GM12878 (cell line): ENCODE data around the gene MAP2K1.

Source experiments
- BACH1 ChIP-seq: fragments of 450-650 bp; IDR thresholded peaks from 2 replicates; pipeline ENCODE4 v1.6.1; 2017; ENCODE audit warnings: mild to moderate bottlenecking, borderline replicate concordance
- CTCF ChIP-seq, 3 experiments: IDR thresholded peaks in 2 of 3; conservative IDR thresholded peaks in 1 of 3; 2 replicates each; pipeline ENCODE4 v1.5.1; 2011; ENCODE audit warnings: low read depth in 3 of 3, low read length in 3 of 3, mild to moderate bottlenecking in 3 of 3, control low read depth in 2 of 3, moderate library complexity in 2 of 3, inconsistent platforms in 1 of 3, mixed read lengths in 1 of 3; ENCODE audit not compliant: control insufficient read depth in 2 of 3, insufficient read depth in 1 of 3; ENCODE audit errors: extremely low read depth in 1 of 3
- EP300 ChIP-seq, 2 experiments: fragments of 150-350 bp in 1 of 2; IDR thresholded peaks; 2 replicates each; pipeline ENCODE4 v1.6.1; 2011 to 2012; ENCODE audit warnings: low read depth in 2 of 2, low read length in 2 of 2, borderline replicate concordance in 1 of 2, improper control_type of control experiment in 1 of 2, inconsistent platforms in 1 of 2; ENCODE audit not compliant: control insufficient read depth in 1 of 2
- EZH2 ChIP-seq: IDR thresholded peaks from 2 replicates; pipeline ENCODE4 v1.6.1; 2012; ENCODE audit warnings: low read depth, mild to moderate bottlenecking, control low read depth, inconsistent platforms, low read length, borderline replicate concordance; ENCODE audit not compliant: control insufficient read depth
- KAT2A ChIP-seq: conservative IDR thresholded peaks from 2 replicates; pipeline ENCODE4 v1.6.1; 2011; ENCODE audit warnings: low read depth, low read length; ENCODE audit not compliant: control insufficient read depth
- MEF2A ChIP-seq: IDR thresholded peaks from 2 replicates; pipeline ENCODE4 v1.6.1; 2011; ENCODE audit warnings: low read depth, mild to moderate bottlenecking, low read length, moderate library complexity; ENCODE audit not compliant: insufficient read depth
- NFYB ChIP-seq: IDR thresholded peaks from 2 replicates; pipeline ENCODE4 v1.6.1; 2011; ENCODE audit warnings: low read depth, mild to moderate bottlenecking, low read length, improper control_type of control experiment, moderate library complexity; ENCODE audit not compliant: insufficient read depth
- POLR2A ChIP-seq: IDR thresholded peaks from 2 replicates; pipeline ENCODE4 v1.6.1; 2011; ENCODE audit warnings: low read depth, mild to moderate bottlenecking, low read length
- REST ChIP-seq: IDR thresholded peaks from 2 replicates; pipeline ENCODE4 v1.6.1; 2012; ENCODE audit warnings: mild to moderate bottlenecking, low read depth, low read length
- TCF3 ChIP-seq: IDR thresholded peaks from 2 replicates; pipeline ENCODE4 v1.6.1; 2012; ENCODE audit warnings: low read depth, mild to moderate bottlenecking, low read length, borderline replicate concordance; ENCODE audit not compliant: insufficient read depth
- USF1 ChIP-seq: IDR thresholded peaks from 2 replicates; pipeline ENCODE4 v1.6.1; 2011; ENCODE audit warnings: borderline replicate concordance, low read depth, mild to moderate bottlenecking, moderate library complexity, mixed read lengths, low read length; ENCODE audit not compliant: insufficient read depth; ENCODE audit errors: extremely low read length
- ZBTB40 ChIP-seq: fragments of 450-650 bp; IDR thresholded peaks from 2 replicates; pipeline ENCODE4 v1.6.1; 2016; ENCODE audit warnings: mild to moderate bottlenecking, moderate library complexity, borderline replicate concordance
- ZNF274 ChIP-seq: IDR thresholded peaks from one replicate; pipeline ENCODE4 v1.8.0; 2011; ENCODE audit not compliant: insufficient read length, insufficient read depth

- TF ChIP-seq POLR2A (no peak), EP300 (IDR thresholded peaks at IDR 0.05; ENCODE audit: borderline replicate concordance in 1 of 2, control insufficient read depth in 1 of 2, low read depth in 2 of 2, low read length in 2 of 2) (no peak), REST (no peak), USF1 (no peak), TCF3 (no peak), NFYB (no peak), CTCF (IDR thresholded peaks at IDR 0.05 in 2 of 3, conservative IDR thresholded peaks at IDR 0.05 in 1 of 3; ENCODE audit: control insufficient read depth in 2 of 3, extremely low read depth in 1 of 3, insufficient read depth in 1 of 3, low read depth in 3 of 3, low read length in 3 of 3) (no peak), BACH1 (no peak), ZBTB40 (no peak), ZNF274 (no peak), MEF2A (no peak), KAT2A (no peak), EZH2 (no peak)
These were observed 96.4 kb downstream of the MAP2K1 start for GRCh38 chr15:66483131-66483566.
